MM.1S (cell line): Measurements from ENCODE around the gene POLD1.

Experiments
- CTCF ChIP-seq: fragments of 300-600 bp; sonication (generic); IDR thresholded peaks from 2 replicates; pipeline ENCODE4 v1.5.1; 2016; ENCODE audit warnings: antibody characterized with exemption, low read length, mixed read lengths
- EZH2 ChIP-seq: fragments of 300-600 bp; sonication (generic); optimal IDR thresholded peaks from 2 replicates; pipeline ENCODE3; 2017; ENCODE audit warnings: low read depth, mild to moderate bottlenecking, antibody characterized with exemption, low read length, mixed read lengths
- EZH2phosphoT487 ChIP-seq: fragments of 300-600 bp; sonication (generic); IDR thresholded peaks from 2 replicates; pipeline ENCODE4 v1.6.1; 2018; ENCODE audit warnings: antibody characterized with exemption, low read length

DNA sequence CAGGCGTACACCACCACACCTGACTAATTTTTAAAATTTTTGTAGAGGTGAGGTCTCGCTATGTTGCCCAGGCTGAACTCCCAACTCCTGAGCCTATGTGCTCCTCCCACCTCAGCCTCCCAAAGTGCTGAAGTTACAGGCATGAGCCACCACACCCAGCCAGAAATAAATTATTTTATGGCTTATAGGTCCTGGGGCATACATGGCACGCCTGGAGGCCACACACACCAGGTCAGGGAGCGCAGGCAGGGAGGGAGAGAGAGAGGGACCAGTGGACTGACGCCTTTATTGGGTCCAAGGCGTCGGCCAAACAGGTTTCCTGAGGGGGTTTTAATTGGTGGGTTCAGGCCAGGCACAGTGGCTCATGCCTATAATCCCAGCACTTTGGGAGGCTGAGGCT, 41.4 kb downstream of the POLD1 start:
- TF ChIP-seq CTCF: no peak
- TF ChIP-seq EZH2: no peak
- TF ChIP-seq EZH2phosphoT487: no peak
